GM12878 (cell line): ENCODE data around the gene CAMTA1. TPM values are rescaled to one million over a fixed set of nuclear protein-coding genes. Genes with fewer than 3 reads are reported as not detected.

Experiments used
- ATAC-seq: fragments of 200-7000 bp; cut with Tn5 transposase; 3 replicates; pipeline ENCODE4 v1.9.1; 2020; ENCODE audit warnings: mild to moderate bottlenecking, moderate library complexity
- BruUV-seq: library from RNA; stranded (reverse); fragments of 400-500 nt; replicated peaks from 2 replicates; lab custom pipeline; 2021; lab: Mats Ljungman, UMichigan
- CTCF ChIA-PET: fragments of 300-600 bp; sonication (Branson Sonifier 250); formaldehyde crosslinking; extraction: SDS; loops from one replicate; lab custom pipeline; 2021; ENCODE audit warnings: inconsistent platforms; lab: Yijun Ruan, JAX
- POLR2A ChIA-PET: fragments of 350-600 bp; formaldehyde crosslinking; extraction: SDS; loops from one replicate; lab custom pipeline; 2021; ENCODE audit warnings: inconsistent platforms; lab: Charles Lee
- RAD21 ChIA-PET: fragments of 300-600 bp; sonication (Branson Sonifier 250); formaldehyde crosslinking; loops from one replicate; lab custom pipeline; 2023; ENCODE audit warnings: antibody characterized with exemption; ENCODE audit not compliant: unreplicated experiment; lab: Charles Lee
- SMC1A ChIA-PET: fragments of 300-600 bp; sonication (Branson Sonifier 250); formaldehyde crosslinking; loops from one replicate; lab custom pipeline; 2023; ENCODE audit not compliant: unreplicated experiment, uncharacterized antibody; lab: Charles Lee
- DNase-seq: peaks from one replicate; pipeline ENCODE4 v3.0.0-alpha.2; 2011; ENCODE audit warnings: low read depth, low spot score
- FAIRE-seq: peaks from 3 replicates; lab custom pipeline; 2011; peaks lifted over from hg19 to GRCh38; lab: Jason Lieb, UNC
- H2AFZ ChIP-seq: 2 replicates; pipeline ENCODE4 v1.6.0; 2011; ENCODE audit warnings: low read depth, low read length, control low read depth; ENCODE audit not compliant: control insufficient read depth
- H3K27ac ChIP-seq: 2 replicates; pipeline ENCODE4 v1.5.1; 2011; ENCODE audit warnings: control low read depth; ENCODE audit not compliant: control insufficient read depth, insufficient read depth
- H3K27me3 ChIP-seq, 2 experiments: replicated peaks in 1 of 2; 2 replicates each; pipeline versions ENCODE4 v1.6.0 to v1.6.1; 2011; ENCODE audit warnings: low read length in 1 of 2; ENCODE audit not compliant: control insufficient read depth in 2 of 2, insufficient read depth in 2 of 2
- H3K36me3 ChIP-seq, 2 experiments: 2 replicates each; pipeline ENCODE4 v1.5.1; 2011; ENCODE audit warnings: low read length in 1 of 2; ENCODE audit not compliant: control insufficient read depth in 2 of 2, insufficient read depth in 2 of 2
- H3K4me1 ChIP-seq: 2 replicates; pipeline ENCODE4 v1.6.1; 2011; ENCODE audit warnings: mild to moderate bottlenecking, low read length, moderate library complexity, mixed read lengths; ENCODE audit not compliant: control insufficient read depth, insufficient read depth
- H3K4me2 ChIP-seq: 2 replicates; pipeline ENCODE4 v1.6.0; 2011; ENCODE audit warnings: control low read depth; ENCODE audit not compliant: control insufficient read depth, insufficient read depth
- H3K4me3 ChIP-seq: fragments of 200-600 bp; sonication (generic); 2 replicates; pipeline ENCODE4 v1.5.1; 2016
- H3K79me2 ChIP-seq: 2 replicates; pipeline ENCODE4 v1.6.0; 2011; ENCODE audit warnings: low read length; ENCODE audit not compliant: control insufficient read depth, insufficient read depth
- H3K9ac ChIP-seq: 2 replicates; pipeline ENCODE4 v1.8.0; 2011; ENCODE audit warnings: low read length, control low read depth, mixed read lengths; ENCODE audit not compliant: control insufficient read depth, insufficient read depth
- H3K9me3 ChIP-seq: replicated peaks from 3 replicates; pipeline ENCODE4 v1.5.1; 2011; ENCODE audit warnings: mild to moderate bottlenecking, low read length; ENCODE audit not compliant: control insufficient read depth, insufficient read depth
- H4K20me1 ChIP-seq: 2 replicates; pipeline ENCODE4 v1.6.0; 2011; ENCODE audit not compliant: control insufficient read depth, insufficient read depth
- PML ChIP-seq: IDR thresholded peaks from 2 replicates; pipeline ENCODE4 v1.6.1; 2012; ENCODE audit warnings: low read length, inconsistent platforms
- POLR2AphosphoS5 ChIP-seq: IDR thresholded peaks from 2 replicates; pipeline ENCODE4 v1.6.1; 2011; ENCODE audit warnings: mild to moderate bottlenecking, low read length, inconsistent platforms
- SUZ12 ChIP-seq: fragments of 200-600 bp; sonication (generic); IDR thresholded peaks from one replicate; pipeline ENCODE4 v1.6.1; 2018; ENCODE audit warnings: antibody characterized with exemption, mild to moderate bottlenecking; ENCODE audit not compliant: unreplicated experiment
- WGBS: methylation state at CpG from one replicate; pipeline ENCODE4 v1.1.6; 2016; ENCODE audit warnings: low lambda C conversion rate; ENCODE audit not compliant: insufficient replicate concordance, insufficient coverage; ENCODE audit errors: missing lambda C conversion rate; 5-methylcytosine and 5-hydroxymethylcytosine counted together
- in situ Hi-C: fragments of 300-500 bp; cut with MboI; formaldehyde crosslinking; loops from 9 replicates; pipeline ENCODE4 v1.14.3; 2018; ENCODE audit warnings: mixed read lengths
- intact Hi-C: fragments of 100-400 bp; cut with micrococcal nuclease; formaldehyde crosslinking; loops from one replicate; pipeline ENCODE4 v1.14.2; 2022; ENCODE audit not compliant: unreplicated experiment
- polyA plus RNA-seq, 11 experiments: library from polyadenylated mRNA; depleted of rRNA in 4 of 11; unstranded in 6 of 11; stranded (reverse) in 5 of 11; fragments of >200 nt; fragmentation: Nextera tagmentation in 4 of 11; fragmentation: Illumina TruSeq in 1 of 11; extraction: Ambion mirVana in 4 of 11; extraction: Trizol in 1 of 11; gene quantifications; 1 replicate in 1 of 11; 2 replicates in 10 of 11; pipeline versions ENCODE4 v1.2.1 to v1.2.3, GENCODE V29; 2011 to 2016; ENCODE audit warnings: inconsistent platforms in 2 of 11, missing spikeins in 2 of 11, low read depth in 1 of 11
- total RNA-seq, 4 experiments: library from RNA; depleted of rRNA in 3 of 4; stranded (reverse); fragments of >200 nt in 3 of 4; fragmentation: Illumina TruSeq in 1 of 4; extraction: Trizol in 1 of 4; gene quantifications; 2 replicates each; pipeline versions ENCODE4 v1.2.1 to v1.2.3, GENCODE V29; 2013 to 2021
- TF ChIP-seq, protein P1 (sequence below): fragments of 450-650 bp; conservative IDR thresholded peaks from 2 replicates; pipeline ENCODE4 v1.6.1; 2017; ENCODE audit warnings: mild to moderate bottlenecking, moderate library complexity
- TF ChIP-seq, protein P2 (sequence below): fragments of 450-650 bp; IDR thresholded peaks from 2 replicates; pipeline ENCODE4 v1.6.1; 2017; ENCODE audit warnings: low read depth, mild to moderate bottlenecking, moderate library complexity
- TF ChIP-seq, protein P3 (sequence below): fragments of 450-650 bp; IDR thresholded peaks from 2 replicates; pipeline ENCODE4 v1.6.1; 2017; ENCODE audit warnings: mild to moderate bottlenecking, moderate library complexity
- TF ChIP-seq, protein P4 (sequence below): fragments of 450-650 bp; IDR thresholded peaks from 2 replicates; pipeline ENCODE4 v1.6.1; 2016; ENCODE audit warnings: mild to moderate bottlenecking, moderate library complexity, borderline replicate concordance
- TF ChIP-seq, protein P5 (sequence below): IDR thresholded peaks from 2 replicates; pipeline ENCODE4 v1.6.1; 2011; ENCODE audit warnings: borderline replicate concordance, low read depth, mild to moderate bottlenecking, moderate library complexity, mixed read lengths, low read length; ENCODE audit not compliant: insufficient read depth; ENCODE audit errors: extremely low read length

The CAMTA1 gene
- total and polyA plus RNA-seq, 10 of the 15 experiments (the other 5 are each of a cell fraction or from before 2014, with no cell fraction given) = 37.7 to 148 (median 76.4) TPM

DNA sequence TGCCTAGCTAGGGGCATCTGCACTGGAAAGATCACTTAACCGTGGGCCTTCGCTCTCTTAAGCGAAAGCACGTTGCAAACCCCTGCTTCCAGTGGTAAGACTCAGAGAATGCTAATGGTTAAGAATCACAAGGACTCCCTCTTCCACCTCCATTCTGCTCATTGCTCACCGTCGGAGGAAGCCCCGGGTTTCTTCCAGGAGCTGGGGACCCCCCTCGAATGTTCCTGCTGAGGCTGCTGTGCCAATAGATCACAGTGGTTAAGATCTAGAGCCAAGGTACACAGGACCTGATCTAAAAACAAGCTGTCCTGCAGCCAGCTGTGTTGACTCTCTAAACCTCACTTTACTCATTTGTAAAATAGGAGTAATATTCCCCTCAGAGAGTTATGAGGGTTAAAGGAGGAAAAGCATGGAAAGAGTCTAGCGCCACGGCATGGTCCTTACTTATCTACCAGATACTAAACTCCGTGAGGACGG, 986.6 kb downstream of the CAMTA1 start:
- no peaks in the 10 kb centered on the region; a peak in 1 of 4 replicates for H3K27me3 ChIP-seq
- no peaks in the 10 kb centered on the region for H3K4me1 ChIP-seq
- peak overlapping the region; percentile 90 for H3K9ac ChIP-seq
- peak overlapping the region; percentile 95 for H3K4me3 ChIP-seq
- WGBS = 30% methylated on average over 12 of the region's 12 CpGs
- peaks cover 0 to 8% of the 10 kb centered on the region in 2 experiments; a peak in 1 of 4 replicates for H3K36me3 ChIP-seq
- no peaks in the 10 kb centered on the region for H4K20me1 ChIP-seq
- DNase-seq (no peak), FAIRE-seq (peak; percentile 31), ATAC-seq (no peak)
- H3K27ac ChIP-seq = peak overlapping the region; percentile 74
- no peaks in the 10 kb centered on the region for H3K9me3 ChIP-seq
- ChIA-PET CTCF (interaction anchor here (0.6 to 4.9 kb wide), 2 partner anchors 19 to 104 kb away, joined by 3 to 23 read pairs; no protein-coding TSS in a partner anchor), POLR2A (no interaction called here), SMC1A (interaction anchor here (0.6 kb wide), 1 partner anchor 970 kb away, joined by 4 read pairs; no protein-coding TSS in a partner anchor), RAD21 (no interaction called here)
- H3K4me2 ChIP-seq = peak overlapping the region; percentile 94
- H2AFZ ChIP-seq = peak overlapping the region; percentile 80
- TSS peak; percentile 53 for BruUV-seq
- peaks cover 16% of the 10 kb centered on the region for H3K79me2 ChIP-seq
- in situ Hi-C loops (no loop called here), intact Hi-C loops (no loop called here)
- TF ChIP-seq SUZ12 (no peak), PML (no peak), POLR2AphosphoS5 (no peak)
- TF ChIP-seq, protein P1, sequence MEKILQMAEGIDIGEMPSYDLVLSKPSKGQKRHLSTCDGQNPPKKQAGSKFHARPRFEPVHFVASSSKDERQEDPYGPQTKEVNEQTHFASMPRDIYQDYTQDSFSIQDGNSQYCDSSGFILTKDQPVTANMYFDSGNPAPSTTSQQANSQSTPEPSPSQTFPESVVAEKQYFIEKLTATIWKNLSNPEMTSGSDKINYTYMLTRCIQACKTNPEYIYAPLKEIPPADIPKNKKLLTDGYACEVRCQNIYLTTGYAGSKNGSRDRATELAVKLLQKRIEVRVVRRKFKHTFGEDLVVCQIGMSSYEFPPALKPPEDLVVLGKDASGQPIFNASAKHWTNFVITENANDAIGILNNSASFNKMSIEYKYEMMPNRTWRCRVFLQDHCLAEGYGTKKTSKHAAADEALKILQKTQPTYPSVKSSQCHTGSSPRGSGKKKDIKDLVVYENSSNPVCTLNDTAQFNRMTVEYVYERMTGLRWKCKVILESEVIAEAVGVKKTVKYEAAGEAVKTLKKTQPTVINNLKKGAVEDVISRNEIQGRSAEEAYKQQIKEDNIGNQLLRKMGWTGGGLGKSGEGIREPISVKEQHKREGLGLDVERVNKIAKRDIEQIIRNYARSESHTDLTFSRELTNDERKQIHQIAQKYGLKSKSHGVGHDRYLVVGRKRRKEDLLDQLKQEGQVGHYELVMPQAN = no peak
- TF ChIP-seq, protein P2, sequence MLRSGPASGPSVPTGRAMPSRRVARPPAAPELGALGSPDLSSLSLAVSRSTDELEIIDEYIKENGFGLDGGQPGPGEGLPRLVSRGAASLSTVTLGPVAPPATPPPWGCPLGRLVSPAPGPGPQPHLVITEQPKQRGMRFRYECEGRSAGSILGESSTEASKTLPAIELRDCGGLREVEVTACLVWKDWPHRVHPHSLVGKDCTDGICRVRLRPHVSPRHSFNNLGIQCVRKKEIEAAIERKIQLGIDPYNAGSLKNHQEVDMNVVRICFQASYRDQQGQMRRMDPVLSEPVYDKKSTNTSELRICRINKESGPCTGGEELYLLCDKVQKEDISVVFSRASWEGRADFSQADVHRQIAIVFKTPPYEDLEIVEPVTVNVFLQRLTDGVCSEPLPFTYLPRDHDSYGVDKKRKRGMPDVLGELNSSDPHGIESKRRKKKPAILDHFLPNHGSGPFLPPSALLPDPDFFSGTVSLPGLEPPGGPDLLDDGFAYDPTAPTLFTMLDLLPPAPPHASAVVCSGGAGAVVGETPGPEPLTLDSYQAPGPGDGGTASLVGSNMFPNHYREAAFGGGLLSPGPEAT = no peak
- TF ChIP-seq, protein P3, sequence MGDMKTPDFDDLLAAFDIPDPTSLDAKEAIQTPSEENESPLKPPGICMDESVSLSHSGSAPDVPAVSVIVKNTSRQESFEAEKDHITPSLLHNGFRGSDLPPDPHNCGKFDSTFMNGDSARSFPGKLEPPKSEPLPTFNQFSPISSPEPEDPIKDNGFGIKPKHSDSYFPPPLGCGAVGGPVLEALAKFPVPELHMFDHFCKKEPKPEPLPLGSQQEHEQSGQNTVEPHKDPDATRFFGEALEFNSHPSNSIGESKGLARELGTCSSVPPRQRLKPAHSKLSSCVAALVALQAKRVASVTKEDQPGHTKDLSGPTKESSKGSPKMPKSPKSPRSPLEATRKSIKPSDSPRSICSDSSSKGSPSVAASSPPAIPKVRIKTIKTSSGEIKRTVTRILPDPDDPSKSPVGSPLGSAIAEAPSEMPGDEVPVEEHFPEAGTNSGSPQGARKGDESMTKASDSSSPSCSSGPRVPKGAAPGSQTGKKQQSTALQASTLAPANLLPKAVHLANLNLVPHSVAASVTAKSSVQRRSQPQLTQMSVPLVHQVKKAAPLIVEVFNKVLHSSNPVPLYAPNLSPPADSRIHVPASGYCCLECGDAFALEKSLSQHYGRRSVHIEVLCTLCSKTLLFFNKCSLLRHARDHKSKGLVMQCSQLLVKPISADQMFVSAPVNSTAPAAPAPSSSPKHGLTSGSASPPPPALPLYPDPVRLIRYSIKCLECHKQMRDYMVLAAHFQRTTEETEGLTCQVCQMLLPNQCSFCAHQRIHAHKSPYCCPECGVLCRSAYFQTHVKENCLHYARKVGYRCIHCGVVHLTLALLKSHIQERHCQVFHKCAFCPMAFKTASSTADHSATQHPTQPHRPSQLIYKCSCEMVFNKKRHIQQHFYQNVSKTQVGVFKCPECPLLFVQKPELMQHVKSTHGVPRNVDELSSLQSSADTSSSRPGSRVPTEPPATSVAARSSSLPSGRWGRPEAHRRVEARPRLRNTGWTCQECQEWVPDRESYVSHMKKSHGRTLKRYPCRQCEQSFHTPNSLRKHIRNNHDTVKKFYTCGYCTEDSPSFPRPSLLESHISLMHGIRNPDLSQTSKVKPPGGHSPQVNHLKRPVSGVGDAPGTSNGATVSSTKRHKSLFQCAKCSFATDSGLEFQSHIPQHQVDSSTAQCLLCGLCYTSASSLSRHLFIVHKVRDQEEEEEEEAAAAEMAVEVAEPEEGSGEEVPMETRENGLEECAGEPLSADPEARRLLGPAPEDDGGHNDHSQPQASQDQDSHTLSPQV = no peak
- TF ChIP-seq, protein P4, sequence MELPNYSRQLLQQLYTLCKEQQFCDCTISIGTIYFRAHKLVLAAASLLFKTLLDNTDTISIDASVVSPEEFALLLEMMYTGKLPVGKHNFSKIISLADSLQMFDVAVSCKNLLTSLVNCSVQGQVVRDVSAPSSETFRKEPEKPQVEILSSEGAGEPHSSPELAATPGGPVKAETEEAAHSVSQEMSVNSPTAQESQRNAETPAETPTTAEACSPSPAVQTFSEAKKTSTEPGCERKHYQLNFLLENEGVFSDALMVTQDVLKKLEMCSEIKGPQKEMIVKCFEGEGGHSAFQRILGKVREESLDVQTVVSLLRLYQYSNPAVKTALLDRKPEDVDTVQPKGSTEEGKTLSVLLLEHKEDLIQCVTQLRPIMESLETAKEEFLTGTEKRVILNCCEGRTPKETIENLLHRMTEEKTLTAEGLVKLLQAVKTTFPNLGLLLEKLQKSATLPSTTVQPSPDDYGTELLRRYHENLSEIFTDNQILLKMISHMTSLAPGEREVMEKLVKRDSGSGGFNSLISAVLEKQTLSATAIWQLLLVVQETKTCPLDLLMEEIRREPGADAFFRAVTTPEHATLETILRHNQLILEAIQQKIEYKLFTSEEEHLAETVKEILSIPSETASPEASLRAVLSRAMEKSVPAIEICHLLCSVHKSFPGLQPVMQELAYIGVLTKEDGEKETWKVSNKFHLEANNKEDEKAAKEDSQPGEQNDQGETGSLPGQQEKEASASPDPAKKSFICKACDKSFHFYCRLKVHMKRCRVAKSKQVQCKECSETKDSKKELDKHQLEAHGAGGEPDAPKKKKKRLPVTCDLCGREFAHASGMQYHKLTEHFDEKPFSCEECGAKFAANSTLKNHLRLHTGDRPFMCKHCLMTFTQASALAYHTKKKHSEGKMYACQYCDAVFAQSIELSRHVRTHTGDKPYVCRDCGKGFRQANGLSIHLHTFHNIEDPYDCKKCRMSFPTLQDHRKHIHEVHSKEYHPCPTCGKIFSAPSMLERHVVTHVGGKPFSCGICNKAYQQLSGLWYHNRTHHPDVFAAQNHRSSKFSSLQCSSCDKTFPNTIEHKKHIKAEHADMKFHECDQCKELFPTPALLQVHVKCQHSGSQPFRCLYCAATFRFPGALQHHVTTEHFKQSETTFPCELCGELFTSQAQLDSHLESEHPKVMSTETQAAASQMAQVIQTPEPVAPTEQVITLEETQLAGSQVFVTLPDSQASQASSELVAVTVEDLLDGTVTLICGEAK = no peak
- TF ChIP-seq, protein P5, sequence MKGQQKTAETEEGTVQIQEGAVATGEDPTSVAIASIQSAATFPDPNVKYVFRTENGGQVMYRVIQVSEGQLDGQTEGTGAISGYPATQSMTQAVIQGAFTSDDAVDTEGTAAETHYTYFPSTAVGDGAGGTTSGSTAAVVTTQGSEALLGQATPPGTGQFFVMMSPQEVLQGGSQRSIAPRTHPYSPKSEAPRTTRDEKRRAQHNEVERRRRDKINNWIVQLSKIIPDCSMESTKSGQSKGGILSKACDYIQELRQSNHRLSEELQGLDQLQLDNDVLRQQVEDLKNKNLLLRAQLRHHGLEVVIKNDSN = no peak
